SU-DHL-6 (cell line): ENCODE results near the gene HNF1B.

Experiments
- H2AFZ ChIP-seq: fragments of 200-600 bp; sonication (generic); 2 replicates; pipeline ENCODE4 v1.6.1; 2014; ENCODE audit warnings: low read depth, mild to moderate bottlenecking, moderate library complexity, mixed read lengths, antibody characterized with exemption, low read length; ENCODE audit not compliant: severe bottlenecking
- H3F3A ChIP-seq: fragments of 200-600 bp; shearing (Covaris generic); 2 replicates; pipeline ENCODE4 v1.6.0; 2016; ENCODE audit warnings: antibody characterized with exemption, mild to moderate bottlenecking; ENCODE audit not compliant: insufficient read depth
- H3K27ac ChIP-seq: fragments of 200-600 bp; sonication (generic); 2 replicates; pipeline ENCODE4 v1.5.1; 2016; ENCODE audit warnings: low read depth, mild to moderate bottlenecking, low read length, moderate library complexity, mixed read lengths
- H3K27me3 ChIP-seq: fragments of 200-600 bp; sonication (generic), shearing (Covaris generic); 2 replicates; pipeline ENCODE4 v1.6.0; 2014; ENCODE audit warnings: mild to moderate bottlenecking, low read length
- H3K36me3 ChIP-seq: fragments of 200-600 bp; sonication (generic); 2 replicates; pipeline ENCODE4 v1.6.1; 2014; ENCODE audit warnings: mild to moderate bottlenecking, low read length, mixed read lengths
- H3K4me2 ChIP-seq: fragments of 300-600, 200-600 bp; shearing (Covaris generic), sonication (generic); 2 replicates; pipeline ENCODE4 v1.6.0; 2014; ENCODE audit warnings: low read length, low read depth, mild to moderate bottlenecking; ENCODE audit not compliant: poor library complexity, severe bottlenecking
- H3K4me3 ChIP-seq: fragments of 200-600 bp; sonication (generic); 2 replicates; pipeline ENCODE4 v1.5.1; 2014; ENCODE audit warnings: antibody characterized with exemption, low read length, mild to moderate bottlenecking, mixed read lengths; ENCODE audit not compliant: insufficient read depth, poor library complexity, severe bottlenecking
- H3K79me2 ChIP-seq: fragments of 200-600 bp; sonication (generic); 2 replicates; pipeline ENCODE4 v1.6.1; 2014; ENCODE audit warnings: mild to moderate bottlenecking, low read length, moderate library complexity; ENCODE audit not compliant: insufficient read depth
- H3K9ac ChIP-seq: fragments of 200-600 bp; sonication (generic); 2 replicates; pipeline ENCODE4 v1.7.0; 2014; ENCODE audit warnings: mild to moderate bottlenecking, low read length
- H3K9me2 ChIP-seq: fragments of 200-600 bp; sonication (generic); replicated peaks from 2 replicates; pipeline ENCODE4 v1.6.1; 2014; ENCODE audit warnings: low read length; ENCODE audit not compliant: insufficient read depth
- H3K9me3 ChIP-seq: fragments of 200-600 bp; sonication (generic); 2 replicates; pipeline ENCODE4 v1.6.1; 2014; ENCODE audit warnings: low read length, mixed read lengths; ENCODE audit not compliant: insufficient read depth
- H4K20me1 ChIP-seq: fragments of 200-600 bp; sonication (generic); 2 replicates; pipeline ENCODE4 v1.6.1; 2014; ENCODE audit warnings: low read depth, mild to moderate bottlenecking, antibody characterized with exemption, low read length, moderate library complexity, mixed read lengths
- CTCF ChIP-seq: fragments of 200-600 bp; sonication (generic); IDR thresholded peaks from one replicate; pipeline ENCODE4 v1.5.1; 2017; ENCODE audit warnings: antibody characterized with exemption, mild to moderate bottlenecking, low read length, moderate library complexity; ENCODE audit not compliant: insufficient read depth, poor library complexity, severe bottlenecking
- EZH2phosphoT487 ChIP-seq: fragments of 200-600 bp; sonication (generic), shearing (Covaris generic); conservative IDR thresholded peaks from 2 replicates; pipeline ENCODE4 v1.6.1; 2018; ENCODE audit warnings: mild to moderate bottlenecking, antibody characterized with exemption, low read length, moderate library complexity, mixed read lengths

The HNF1B gene

GRCh38 chr17:37742116-37742761 lies 2.6 kb downstream of the HNF1B start:
- H3K9me3 ChIP-seq, result no peaks in the 10 kb centered on the region
- H3F3A ChIP-seq, result no peaks in the 10 kb centered on the region
- H3K36me3 ChIP-seq, result no peaks in the 10 kb centered on the region
- H4K20me1 ChIP-seq, result no peaks in the 10 kb centered on the region
- H3K4me3 ChIP-seq, result no peak overlapping the region
- H3K79me2 ChIP-seq, result no peaks in the 10 kb centered on the region
- TF ChIP-seq CTCF (no peak), EZH2phosphoT487 (no peak)
- H3K27me3 ChIP-seq, result no peaks in the 10 kb centered on the region
- no peak overlapping the region for H2AFZ ChIP-seq
- H3K9ac ChIP-seq, result no peak overlapping the region
- H3K9me2 ChIP-seq, result no peaks in the 10 kb centered on the region
- no peak overlapping the region for H3K4me2 ChIP-seq
- no peak overlapping the region for H3K27ac ChIP-seq

- no peaks in the 10 kb centered on the region for H3K79me2 ChIP-seq
- TF ChIP-seq EZH2phosphoT487 (no peak), CTCF (no peak)
- no peaks in the 10 kb centered on the region for H3K27me3 ChIP-seq
- H3K9ac ChIP-seq, result no peak overlapping the region
- H3K4me2 ChIP-seq, result no peak overlapping the region
- no peaks in the 10 kb centered on the region for H3K9me3 ChIP-seq
- H3F3A ChIP-seq, result no peaks in the 10 kb centered on the region
- no peaks in the 10 kb centered on the region for H3K36me3 ChIP-seq
- no peak overlapping the region for H3K4me3 ChIP-seq
- no peaks in the 10 kb centered on the region for H3K9me2 ChIP-seq
- no peak overlapping the region for H3K27ac ChIP-seq
- no peaks in the 10 kb centered on the region for H4K20me1 ChIP-seq
- H2AFZ ChIP-seq, result no peak overlapping the region
These were observed 3.3 kb downstream of the HNF1B start for GRCh38 chr17:37741341-37742115.

GRCh38 chr17:37740915-37741314 lies 3.9 kb downstream of the HNF1B start:
- no peak for TF ChIP-seq CTCF
- TF ChIP-seq EZH2phosphoT487, result no peak
- Histone ChIP-seq H4K20me1 (no peaks in the 10 kb centered on the region), H3K4me2 (no peak overlapping the region)

More at GRCh38 chr17:37740915-37741314, 3.9 kb downstream of the HNF1B start:
- Histone ChIP-seq H3K9me3 (no peaks in the 10 kb centered on the region), H3K4me3 (no peak overlapping the region), H3K9me2 (no peaks in the 10 kb centered on the region), H3K27me3 (no peaks in the 10 kb centered on the region), H2AFZ (no peak overlapping the region), H3K79me2 (no peaks in the 10 kb centered on the region), H3K27ac (no peak overlapping the region), H3F3A (no peaks in the 10 kb centered on the region), H3K9ac (no peak overlapping the region), H3K36me3 (no peaks in the 10 kb centered on the region)
